Measurements from ENCODE around the gene PATZ1.

DNA sequence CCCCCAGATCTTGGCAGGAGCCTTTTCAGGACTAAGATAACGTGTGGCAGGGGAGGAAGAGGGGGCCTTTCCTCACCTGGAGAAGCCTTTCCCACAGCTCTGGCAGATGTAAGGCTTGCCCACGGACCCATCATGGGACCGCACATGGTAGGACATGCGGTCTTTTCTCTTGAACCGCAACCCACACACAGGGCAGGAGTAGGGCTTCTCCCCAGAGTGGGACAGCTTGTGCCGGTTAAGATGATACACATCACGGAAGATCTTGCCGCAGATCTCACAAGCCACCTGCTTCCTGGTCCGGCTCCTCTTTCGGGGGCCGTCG lies 1.9 kb downstream of the PATZ1 start:
- TF ChIP-seq, protein P1, sequence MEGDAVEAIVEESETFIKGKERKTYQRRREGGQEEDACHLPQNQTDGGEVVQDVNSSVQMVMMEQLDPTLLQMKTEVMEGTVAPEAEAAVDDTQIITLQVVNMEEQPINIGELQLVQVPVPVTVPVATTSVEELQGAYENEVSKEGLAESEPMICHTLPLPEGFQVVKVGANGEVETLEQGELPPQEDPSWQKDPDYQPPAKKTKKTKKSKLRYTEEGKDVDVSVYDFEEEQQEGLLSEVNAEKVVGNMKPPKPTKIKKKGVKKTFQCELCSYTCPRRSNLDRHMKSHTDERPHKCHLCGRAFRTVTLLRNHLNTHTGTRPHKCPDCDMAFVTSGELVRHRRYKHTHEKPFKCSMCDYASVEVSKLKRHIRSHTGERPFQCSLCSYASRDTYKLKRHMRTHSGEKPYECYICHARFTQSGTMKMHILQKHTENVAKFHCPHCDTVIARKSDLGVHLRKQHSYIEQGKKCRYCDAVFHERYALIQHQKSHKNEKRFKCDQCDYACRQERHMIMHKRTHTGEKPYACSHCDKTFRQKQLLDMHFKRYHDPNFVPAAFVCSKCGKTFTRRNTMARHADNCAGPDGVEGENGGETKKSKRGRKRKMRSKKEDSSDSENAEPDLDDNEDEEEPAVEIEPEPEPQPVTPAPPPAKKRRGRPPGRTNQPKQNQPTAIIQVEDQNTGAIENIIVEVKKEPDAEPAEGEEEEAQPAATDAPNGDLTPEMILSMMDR (conservative IDR thresholded peaks at IDR 0.05; ENCODE audit: low read depth, low read length): no peak
- TF ChIP-seq EZH2 (IDR thresholded peaks at IDR 0.05; ENCODE audit: low read length, unreplicated experiment) (no peak), EZH2phosphoT487 (IDR thresholded peaks at IDR 0.05; ENCODE audit: borderline replicate concordance, low read length) (no peak)

Measured in PC-3 (cell line).